ENCODE data around the gene GGA1. TPM values are rescaled to one million over a fixed set of nuclear protein-coding genes. Genes with fewer than 3 reads are reported as not detected.

GGA1 gene
- total and polyA plus RNA-seq, 9 of the 15 experiments (the other 6 are each of a cell fraction or from before 2014, with no cell fraction given) = 1.5 to 69.5 (median 31.6) TPM

- TF ChIP-seq FOXP4 (CRISPR knock-in tag; IDR thresholded peaks at IDR 0.05; ENCODE audit: borderline replicate concordance) (no peak), PRMT5 (CRISPR knock-in tag; IDR thresholded peaks at IDR 0.05) (no peak), NONO (IDR thresholded peaks at IDR 0.05; ENCODE audit: low read depth in 2 of 2, low read length in 1 of 2) (no peak), ZNF407 (IDR thresholded peaks at IDR 0.05; ENCODE audit: low read depth) (no peak), STAG1 (CRISPR knock-in tag; IDR thresholded peaks at IDR 0.05; ENCODE audit: borderline replicate concordance) (no peak), PML (IDR thresholded peaks at IDR 0.05; ENCODE audit: low read length) (no peak), TEAD4 (IDR thresholded peaks at IDR 0.05; ENCODE audit: low read length) (no peak), TEAD4 (CRISPR knock-in tag; IDR thresholded peaks at IDR 0.05; ENCODE audit: borderline replicate concordance) (no peak), HIVEP1 (CRISPR knock-in tag; IDR thresholded peaks at IDR 0.05) (no peak), HOMEZ (CRISPR knock-in tag; IDR thresholded peaks at IDR 0.05) (no peak), RAD51 (IDR thresholded peaks at IDR 0.05; ENCODE audit: borderline replicate concordance, low read depth) (no peak), SIN3B (IDR thresholded peaks at IDR 0.05; ENCODE audit: low read depth) (no peak), POLR2AphosphoS5 (IDR thresholded peaks at IDR 0.05; ENCODE audit: control insufficient read depth, insufficient read depth, low read depth, low read length) (0 out of 2 replicates have a peak, but pooled peaks have one; percentile 16), ELF1 (tag; IDR thresholded peaks at IDR 0.05) (peak; percentile 32; the same call in 1 of the 2 replicates), ZNF197 (CRISPR knock-in tag; IDR thresholded peaks at IDR 0.05; ENCODE audit: low read depth) (no peak)
Observed at GRCh38 chr22:37633625-37634416, 25.2 kb downstream of the GGA1 start (continued).

Measured in K562 (cell line).